HL-60 (cell line): ENCODE data around the gene PKD1L1.

Source experiments
- GABPA ChIP-seq: IDR thresholded peaks from 2 replicates; pipeline ENCODE4 v1.6.1; 2012; ENCODE audit warnings: low read depth
- POLR2AphosphoS5 ChIP-seq: IDR thresholded peaks from 2 replicates; pipeline ENCODE4 v1.6.1; 2012; ENCODE audit warnings: low read depth
- SPI1 ChIP-seq: IDR thresholded peaks from 2 replicates; pipeline ENCODE4 v1.6.1; 2012; ENCODE audit warnings: low read depth, mild to moderate bottlenecking, borderline replicate concordance
- TF ChIP-seq, protein P1 (sequence below): IDR thresholded peaks from 2 replicates; pipeline ENCODE4 v1.6.1; 2012; ENCODE audit warnings: low read depth; ENCODE audit not compliant: insufficient replicate concordance
- TF ChIP-seq, protein P2 (sequence below): IDR thresholded peaks from one replicate; pipeline ENCODE4 v1.5.1; 2011; ENCODE audit warnings: low read length, control low read depth, inconsistent platforms; ENCODE audit not compliant: insufficient read depth

DNA sequence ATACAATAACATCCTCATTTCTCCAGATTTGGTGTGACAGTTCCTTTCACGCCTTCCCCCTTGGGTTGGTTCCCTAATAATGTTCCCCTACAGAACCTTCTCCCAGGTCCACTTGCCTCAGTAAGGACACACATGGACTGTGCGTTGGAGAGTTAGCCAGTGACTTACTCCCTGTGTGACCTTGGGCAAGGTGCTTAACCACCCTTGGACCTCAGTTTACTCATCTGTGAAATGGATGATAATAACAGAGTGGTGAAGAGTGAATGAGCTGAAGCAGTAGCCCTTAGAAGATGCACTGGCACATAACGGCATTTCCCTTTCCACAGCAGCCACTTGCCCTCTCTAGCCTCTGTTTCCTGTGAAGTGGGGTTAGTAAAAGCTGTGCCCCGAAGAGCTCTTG, 175.8 kb downstream of the PKD1L1 start:
- TF ChIP-seq, protein P1, sequence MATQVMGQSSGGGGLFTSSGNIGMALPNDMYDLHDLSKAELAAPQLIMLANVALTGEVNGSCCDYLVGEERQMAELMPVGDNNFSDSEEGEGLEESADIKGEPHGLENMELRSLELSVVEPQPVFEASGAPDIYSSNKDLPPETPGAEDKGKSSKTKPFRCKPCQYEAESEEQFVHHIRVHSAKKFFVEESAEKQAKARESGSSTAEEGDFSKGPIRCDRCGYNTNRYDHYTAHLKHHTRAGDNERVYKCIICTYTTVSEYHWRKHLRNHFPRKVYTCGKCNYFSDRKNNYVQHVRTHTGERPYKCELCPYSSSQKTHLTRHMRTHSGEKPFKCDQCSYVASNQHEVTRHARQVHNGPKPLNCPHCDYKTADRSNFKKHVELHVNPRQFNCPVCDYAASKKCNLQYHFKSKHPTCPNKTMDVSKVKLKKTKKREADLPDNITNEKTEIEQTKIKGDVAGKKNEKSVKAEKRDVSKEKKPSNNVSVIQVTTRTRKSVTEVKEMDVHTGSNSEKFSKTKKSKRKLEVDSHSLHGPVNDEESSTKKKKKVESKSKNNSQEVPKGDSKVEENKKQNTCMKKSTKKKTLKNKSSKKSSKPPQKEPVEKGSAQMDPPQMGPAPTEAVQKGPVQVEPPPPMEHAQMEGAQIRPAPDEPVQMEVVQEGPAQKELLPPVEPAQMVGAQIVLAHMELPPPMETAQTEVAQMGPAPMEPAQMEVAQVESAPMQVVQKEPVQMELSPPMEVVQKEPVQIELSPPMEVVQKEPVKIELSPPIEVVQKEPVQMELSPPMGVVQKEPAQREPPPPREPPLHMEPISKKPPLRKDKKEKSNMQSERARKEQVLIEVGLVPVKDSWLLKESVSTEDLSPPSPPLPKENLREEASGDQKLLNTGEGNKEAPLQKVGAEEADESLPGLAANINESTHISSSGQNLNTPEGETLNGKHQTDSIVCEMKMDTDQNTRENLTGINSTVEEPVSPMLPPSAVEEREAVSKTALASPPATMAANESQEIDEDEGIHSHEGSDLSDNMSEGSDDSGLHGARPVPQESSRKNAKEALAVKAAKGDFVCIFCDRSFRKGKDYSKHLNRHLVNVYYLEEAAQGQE = no peak
- TF ChIP-seq GABPA (no peak), POLR2AphosphoS5 (no peak), SPI1 (no peak)
- TF ChIP-seq, protein P2, sequence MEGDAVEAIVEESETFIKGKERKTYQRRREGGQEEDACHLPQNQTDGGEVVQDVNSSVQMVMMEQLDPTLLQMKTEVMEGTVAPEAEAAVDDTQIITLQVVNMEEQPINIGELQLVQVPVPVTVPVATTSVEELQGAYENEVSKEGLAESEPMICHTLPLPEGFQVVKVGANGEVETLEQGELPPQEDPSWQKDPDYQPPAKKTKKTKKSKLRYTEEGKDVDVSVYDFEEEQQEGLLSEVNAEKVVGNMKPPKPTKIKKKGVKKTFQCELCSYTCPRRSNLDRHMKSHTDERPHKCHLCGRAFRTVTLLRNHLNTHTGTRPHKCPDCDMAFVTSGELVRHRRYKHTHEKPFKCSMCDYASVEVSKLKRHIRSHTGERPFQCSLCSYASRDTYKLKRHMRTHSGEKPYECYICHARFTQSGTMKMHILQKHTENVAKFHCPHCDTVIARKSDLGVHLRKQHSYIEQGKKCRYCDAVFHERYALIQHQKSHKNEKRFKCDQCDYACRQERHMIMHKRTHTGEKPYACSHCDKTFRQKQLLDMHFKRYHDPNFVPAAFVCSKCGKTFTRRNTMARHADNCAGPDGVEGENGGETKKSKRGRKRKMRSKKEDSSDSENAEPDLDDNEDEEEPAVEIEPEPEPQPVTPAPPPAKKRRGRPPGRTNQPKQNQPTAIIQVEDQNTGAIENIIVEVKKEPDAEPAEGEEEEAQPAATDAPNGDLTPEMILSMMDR = no peak
